ENCODE measurements around the gene CFAP100.

Gene CFAP100

GRCh38 chr3:126394179-126394976, at the start of gene CFAP100:
Gene CFAP100 (plus strand): TSS chr3:126394909. CDS start chr3:126396001, 1,092 bp downstream.
- no peak for DNase-seq

GRCh38 chr3:126345231-126345630, 49.5 kb upstream of the CFAP100 start:
- no peak for DNase-seq

DNA sequence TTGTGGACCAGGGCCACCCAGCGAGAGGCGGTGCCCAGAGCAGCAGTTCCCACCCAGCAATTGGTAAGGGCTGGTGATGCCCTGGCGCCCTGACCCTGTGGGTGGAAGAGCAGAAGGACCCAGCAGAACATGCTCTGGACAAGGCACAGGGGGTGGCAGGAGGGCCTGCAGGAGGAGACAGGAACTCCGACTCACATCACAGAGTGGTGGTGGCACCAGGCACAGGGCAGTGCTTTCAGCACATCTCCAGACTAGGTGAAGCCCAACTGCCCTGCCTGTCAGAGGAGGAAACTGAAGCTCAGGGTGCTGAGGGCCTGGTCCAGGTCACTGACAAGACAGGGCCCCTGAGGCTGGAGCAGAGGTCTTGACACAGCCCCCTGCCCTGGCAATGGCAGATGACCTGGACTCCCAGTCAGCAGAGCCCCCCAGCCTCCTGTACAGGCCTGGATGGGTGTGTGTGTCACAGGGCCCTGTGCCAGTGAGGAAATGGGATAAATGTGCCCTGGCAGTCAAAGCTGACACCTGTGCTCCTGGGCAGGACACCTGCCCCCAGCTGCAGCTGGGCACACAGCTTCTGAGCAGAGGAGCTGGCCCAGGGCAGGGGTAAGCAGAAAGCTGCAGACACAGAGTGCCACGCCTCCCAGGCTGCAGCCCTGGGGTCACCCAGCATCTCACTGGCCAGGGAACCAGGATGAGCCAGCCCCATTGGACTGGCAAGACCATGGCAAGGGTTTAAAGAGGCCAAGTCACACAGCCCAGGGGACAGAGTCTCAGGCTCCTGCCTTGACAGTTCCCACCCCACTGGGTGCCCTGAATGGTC, 48.9 kb upstream of the CFAP100 start:
- DNase-seq: no peak

- no peak for DNase-seq
These were observed 48.2 kb upstream of the CFAP100 start for GRCh38 chr3:126346466-126346865.

GRCh38 chr3:126347543-126348161, 47.1 kb upstream of the CFAP100 start:
- DNase-seq: no peak

DNA sequence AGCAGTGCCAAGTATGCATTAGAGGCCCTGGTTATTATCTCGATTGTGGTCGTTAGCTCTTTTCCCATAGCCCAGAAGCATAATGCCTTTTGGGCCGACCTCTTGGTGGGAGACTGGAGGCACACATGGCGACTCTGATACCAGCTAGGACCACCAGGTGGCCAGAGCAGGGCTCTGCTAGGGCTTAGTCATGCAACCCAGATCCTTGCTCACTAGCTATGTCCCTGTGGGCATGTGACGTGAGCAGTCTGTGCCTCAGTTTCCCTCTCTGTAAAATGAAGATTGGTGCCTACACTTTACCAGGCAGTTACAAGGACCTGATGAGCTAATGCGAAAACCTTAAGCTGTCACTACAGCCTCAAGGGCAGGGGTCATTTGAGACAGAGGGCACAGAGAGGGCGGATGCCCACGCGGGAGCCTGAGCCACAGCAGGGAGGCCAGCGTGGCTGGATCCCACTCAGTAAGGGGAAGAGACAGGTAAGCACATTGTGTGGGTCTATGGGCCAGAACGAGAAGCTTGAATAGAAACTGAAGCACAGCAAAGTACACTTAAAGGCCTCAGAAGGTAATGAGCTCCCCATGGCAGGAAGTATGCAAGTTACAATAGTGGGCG, 46.3 kb upstream of the CFAP100 start:
- DNase-seq: no peak

- DNase-seq: no peak
These were observed 45.6 kb upstream of the CFAP100 start for GRCh38 chr3:126349071-126349470.

DNA sequence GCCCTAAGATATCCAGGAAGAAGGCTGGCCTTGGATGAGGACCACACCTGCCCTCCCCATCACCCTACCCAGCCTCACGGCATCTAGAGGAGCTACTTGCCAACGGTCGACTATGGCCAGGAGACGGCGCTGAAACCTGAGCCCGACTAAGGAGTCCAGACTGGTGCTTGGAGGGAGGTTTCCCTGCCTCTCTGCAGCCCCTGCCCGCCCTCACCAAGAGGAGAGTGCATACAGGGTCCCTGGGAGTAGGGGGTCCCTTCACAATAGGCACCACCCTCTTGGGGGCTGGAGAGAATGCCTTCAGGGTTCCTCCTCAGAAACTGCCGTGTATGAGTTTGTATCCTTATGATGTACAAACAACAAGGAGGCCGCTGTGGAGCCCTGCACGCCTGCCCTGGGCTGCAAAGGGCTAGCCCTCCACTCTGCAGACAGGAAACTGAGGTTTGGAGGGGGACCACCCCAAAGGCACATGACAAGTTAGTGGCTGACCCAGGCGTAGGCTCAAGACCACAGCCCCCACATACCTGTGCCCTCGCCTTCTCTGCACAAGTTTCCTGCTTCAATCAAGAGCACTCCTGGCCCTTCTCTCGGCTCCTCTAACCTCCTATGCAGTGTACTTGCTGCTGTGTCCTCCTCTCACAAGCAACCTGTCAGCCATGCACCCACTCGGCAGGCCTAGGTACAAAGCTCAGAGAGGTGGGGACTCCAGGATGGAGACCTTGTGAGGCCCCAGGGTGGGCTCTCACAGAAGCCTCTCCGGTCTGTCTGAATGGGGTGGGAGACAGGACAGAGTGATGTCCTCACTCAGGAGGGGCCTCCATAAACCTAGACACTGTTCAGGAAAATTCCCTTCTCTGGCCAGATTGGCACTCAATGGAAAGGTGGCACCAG, 44.9 kb upstream of the CFAP100 start:
- no peak for DNase-seq

GRCh38 chr3:126350502-126351085, 44.1 kb upstream of the CFAP100 start:
- DNase-seq: no peak

GRCh38 chr3:126351086-126351770, 43.5 kb upstream of the CFAP100 start:
- DNase-seq: no peak

DNA sequence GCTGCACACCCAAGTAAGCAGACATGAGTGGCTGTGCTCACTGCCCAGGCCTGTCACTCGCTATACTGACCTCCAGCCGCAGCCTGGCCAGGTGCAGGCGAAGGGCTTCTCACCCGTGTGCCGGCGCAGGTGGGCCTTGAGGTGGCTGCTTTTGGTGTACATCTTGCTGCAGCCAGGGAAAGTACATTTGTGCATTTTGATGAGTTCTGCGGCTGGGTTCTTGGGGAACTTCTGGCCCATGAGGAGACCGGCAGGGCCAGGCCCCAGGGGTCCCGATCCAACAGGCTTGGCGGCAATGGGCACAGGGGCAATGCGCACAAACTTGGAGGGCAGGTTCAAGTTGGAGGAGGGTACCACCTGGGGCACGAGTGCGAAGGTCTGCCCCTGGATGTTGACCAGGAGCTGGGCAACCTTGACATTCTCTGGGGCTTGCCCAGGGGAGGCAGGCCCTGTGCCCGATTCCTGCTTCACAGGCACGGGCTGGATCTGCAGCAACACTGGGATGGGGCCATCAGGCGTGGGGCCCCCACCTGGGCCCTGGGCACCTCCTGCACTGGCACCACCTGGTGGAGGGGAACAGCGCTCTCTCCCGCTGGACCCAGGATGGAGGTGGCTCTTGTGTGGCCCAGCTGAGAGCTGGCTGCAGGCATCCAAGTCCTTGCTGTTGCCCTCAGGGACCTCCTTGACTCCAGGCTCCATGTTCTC, 42.8 kb upstream of the CFAP100 start:
- no peak for DNase-seq

DNA sequence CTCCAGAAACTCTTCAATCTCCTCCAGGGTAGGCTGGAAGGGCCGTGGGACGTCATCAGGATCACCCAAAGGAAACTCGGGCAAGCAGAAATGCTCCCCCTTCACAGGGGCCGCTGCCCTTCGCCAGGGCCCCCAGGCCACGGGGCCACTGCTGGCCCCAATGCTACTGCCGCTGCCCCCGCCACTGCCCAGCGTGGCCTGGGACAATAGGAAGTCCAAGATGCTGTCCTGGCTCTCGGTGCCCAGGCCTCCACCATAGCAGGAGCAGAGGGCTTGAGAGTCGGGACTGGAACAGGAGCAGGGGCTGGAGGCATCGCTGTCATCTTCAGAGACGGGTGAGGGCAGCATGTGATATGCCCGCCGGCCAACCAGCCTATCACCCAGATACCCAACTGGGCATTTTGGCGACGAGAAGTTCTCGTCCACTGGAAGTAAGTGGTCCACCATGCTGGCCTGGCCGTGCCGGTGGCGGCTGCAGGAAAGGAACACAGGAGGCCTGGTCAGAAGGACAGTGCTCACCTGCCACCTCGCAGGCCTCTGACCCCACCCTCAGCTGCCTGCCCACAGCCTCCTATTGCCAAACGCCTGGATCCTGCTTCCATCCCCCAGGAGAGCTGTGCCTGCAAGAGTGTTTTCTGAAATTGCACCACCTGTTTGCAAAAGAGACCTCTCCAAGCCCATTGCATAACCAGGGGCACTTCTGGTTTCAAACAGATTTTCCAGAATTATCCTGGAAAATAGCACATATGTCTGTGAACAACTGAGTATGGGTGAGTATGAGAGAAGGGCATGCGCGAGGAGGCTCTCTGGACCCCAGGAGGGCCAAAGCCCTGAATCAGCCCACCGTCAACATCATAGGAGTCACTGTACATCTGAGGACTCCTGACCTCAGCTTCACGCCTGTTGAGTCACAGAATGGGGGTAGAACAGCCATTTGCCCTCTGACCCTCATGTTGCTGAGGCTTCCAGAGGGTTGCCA, 41.9 kb upstream of the CFAP100 start:
- no peak for DNase-seq

DNA sequence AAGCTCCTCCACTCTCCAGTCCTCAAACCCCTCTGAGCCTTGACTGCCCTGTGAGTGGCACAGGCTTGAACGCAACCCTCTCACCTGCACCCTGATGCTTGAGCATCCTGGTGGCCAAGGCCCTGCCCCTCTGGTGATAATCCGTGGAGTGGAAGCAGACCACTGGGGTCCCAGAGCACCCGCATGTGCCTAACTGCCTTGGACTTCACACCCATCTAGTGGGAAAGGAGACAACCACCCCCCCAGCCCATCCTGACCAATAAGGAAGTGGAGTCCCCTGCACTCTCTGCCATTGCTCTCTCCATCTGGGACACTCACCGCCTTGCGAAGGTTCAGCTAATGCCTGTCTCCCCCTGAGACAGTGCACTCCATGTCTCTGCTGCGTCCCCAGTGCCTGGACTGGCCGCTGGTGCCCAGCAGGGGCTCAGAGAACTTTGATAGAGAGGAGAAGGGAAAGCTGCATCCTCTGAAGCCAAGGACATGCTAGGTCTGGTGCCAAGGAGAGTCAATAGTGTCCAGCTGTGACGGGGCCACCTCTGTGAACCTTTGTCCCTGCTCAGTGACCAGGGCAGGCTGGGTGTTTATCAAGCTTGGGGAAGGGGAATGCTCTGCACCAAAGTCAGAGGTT, 40.9 kb upstream of the CFAP100 start:
- no peak for DNase-seq

GRCh38 chr3:126354776-126355175, 39.9 kb upstream of the CFAP100 start:
- DNase-seq: no peak

DNA sequence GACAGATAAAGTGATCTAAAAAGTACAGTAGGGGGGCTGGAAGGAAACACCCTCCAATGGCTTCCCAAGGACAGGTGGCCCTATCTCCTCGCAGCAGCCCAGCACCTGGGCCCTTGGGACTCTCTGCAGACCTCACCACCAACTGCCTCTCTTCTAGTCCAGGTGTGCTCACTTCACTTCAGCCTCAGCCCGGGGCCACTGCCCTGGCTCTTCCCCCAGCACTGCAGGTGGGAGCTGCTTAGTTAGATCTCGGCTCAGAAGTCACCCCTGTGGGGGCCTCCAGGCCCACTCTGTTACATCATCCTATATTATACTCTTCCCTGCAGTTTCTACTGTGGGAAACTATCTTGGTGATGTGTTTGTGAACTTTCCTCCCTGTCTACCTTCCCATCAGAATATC, 39.5 kb upstream of the CFAP100 start:
- no peak for DNase-seq

DNA sequence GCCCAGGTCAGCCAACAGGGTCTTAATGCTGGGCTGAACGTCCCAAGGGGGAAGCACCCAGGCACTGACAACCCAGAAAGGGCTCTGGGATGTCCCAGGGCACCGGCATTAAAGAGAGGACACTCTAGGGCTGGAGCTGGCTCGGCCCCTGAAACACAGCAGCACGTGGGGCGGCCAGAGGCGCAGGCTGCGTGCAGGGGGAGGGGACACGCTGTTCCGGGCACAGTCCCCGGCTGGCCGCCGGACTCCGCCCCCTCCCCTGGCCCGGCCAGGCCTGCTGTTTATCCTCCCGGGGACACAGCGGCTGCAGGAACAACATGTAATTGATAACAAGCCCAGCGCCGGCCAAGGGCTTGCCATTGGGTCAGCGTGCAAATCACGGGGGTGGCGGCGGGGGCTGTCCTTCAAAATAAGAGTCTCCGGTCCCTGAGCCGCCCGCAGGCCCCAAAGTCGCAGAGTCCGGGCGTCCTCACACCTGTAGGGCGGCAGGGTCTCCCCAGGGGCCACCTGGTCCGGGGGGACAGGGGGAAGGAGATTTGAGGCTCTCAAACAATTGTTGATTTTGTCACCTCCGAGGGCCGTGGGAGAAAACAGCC, 38.8 kb upstream of the CFAP100 start:
- no peak for DNase-seq

DNA sequence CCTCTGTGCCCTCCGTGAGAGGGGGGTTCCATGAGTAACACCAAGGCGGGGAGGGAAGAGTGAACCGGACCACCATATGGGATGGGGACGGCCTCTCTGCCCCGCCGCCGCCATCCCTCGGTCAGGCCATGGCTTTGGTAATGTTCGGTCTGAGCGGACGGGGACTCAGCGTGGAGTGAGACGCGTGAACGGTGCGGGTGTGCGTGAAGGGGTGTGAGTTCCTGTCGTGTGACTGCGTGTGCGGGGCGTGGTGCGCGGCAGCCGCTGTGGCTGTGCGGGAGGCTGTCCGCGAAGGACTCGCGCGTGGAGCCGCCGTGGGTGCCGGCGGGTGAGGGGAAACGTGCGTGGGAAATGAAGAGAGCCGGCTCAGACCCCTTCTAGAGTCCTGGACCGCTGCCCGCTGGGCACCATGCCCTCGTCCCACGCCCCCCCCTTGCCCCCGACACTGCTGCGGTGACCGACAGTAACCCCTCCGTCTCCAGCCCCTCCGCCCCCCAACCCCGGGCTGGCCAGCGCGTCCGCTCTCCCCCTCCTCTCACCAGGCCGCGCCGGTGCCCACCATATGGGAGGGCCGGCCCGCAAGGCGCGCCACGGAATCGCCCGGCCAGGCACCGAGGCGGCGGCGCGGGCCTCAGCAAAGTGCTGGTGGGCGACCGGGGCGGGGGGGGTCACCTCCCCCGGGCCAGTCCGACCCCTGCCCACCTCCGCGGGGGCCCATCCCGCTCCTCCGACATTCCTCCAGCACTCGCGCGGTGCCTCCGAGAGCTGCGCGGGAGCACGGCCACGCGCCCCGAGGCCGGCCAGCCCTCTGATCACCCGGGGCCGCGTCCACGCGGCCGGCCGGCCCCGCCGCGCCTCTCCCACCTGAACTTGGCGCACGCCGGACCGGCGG, 38.1 kb upstream of the CFAP100 start:
- no peak for DNase-seq
